IMR-90 (cell line): Measurements from ENCODE around the gene SUSD1. TPM values are rescaled to one million over a fixed set of nuclear protein-coding genes. Genes with fewer than 3 reads are reported as not detected.

ENCODE experiments used
- ATAC-seq: fragments of 200-7000 bp; cut with Tn5 transposase; 2 replicates; pipeline ENCODE4 v1.9.1; 2020; ENCODE audit warnings: low read depth, mild to moderate bottlenecking, moderate library complexity
- BruUV-seq: library from RNA; stranded (reverse); fragments of 400-500 nt; replicated peaks from 2 replicates; lab custom pipeline; 2021; lab: Mats Ljungman, UMichigan
- CTCF ChIA-PET: fragments of 300-600 bp; formaldehyde crosslinking; extraction: SDS; loops from one replicate; lab custom pipeline; 2021; ENCODE audit warnings: antibody characterized with exemption; lab: Yijun Ruan, JAX
- POLR2A ChIA-PET: fragments of 300-600 bp; sonication (Branson Sonifier 250); formaldehyde crosslinking; loops from one replicate; lab custom pipeline; 2022; ENCODE audit warnings: antibody characterized with exemption; ENCODE audit not compliant: unreplicated experiment; lab: Charles Lee
- DNase-seq: peaks from one replicate; pipeline ENCODE4 v3.0.0; 2013
- H2AFZ ChIP-seq: replicated peaks from 2 replicates; pipeline ENCODE3; 2013; ENCODE audit warnings: low read length, mild to moderate bottlenecking; ENCODE audit not compliant: poor library complexity
- H2AK5ac ChIP-seq: 2 replicates; pipeline ENCODE4 v1.6.1; 2013; ENCODE audit warnings: low read depth, low read length, inconsistent platforms
- H2AK9ac ChIP-seq: replicated peaks from 2 replicates; pipeline ENCODE3; 2013; ENCODE audit warnings: mild to moderate bottlenecking, low read depth, low read length, moderate library complexity; ENCODE audit not compliant: poor library complexity
- H2BK120ac ChIP-seq: 2 replicates; pipeline ENCODE4 v1.6.1; 2013; ENCODE audit warnings: low read depth, low read length, inconsistent platforms
- H2BK15ac ChIP-seq: 3 replicates; pipeline ENCODE4 v1.6.1; 2013; ENCODE audit warnings: low read depth, low read length, inconsistent platforms
- H2BK20ac ChIP-seq: 2 replicates; pipeline ENCODE4 v1.6.1; 2013; ENCODE audit warnings: low read depth, mild to moderate bottlenecking, inconsistent platforms, low read length, moderate library complexity
- H2BK5ac ChIP-seq: 2 replicates; pipeline ENCODE4 v1.6.1; 2013; ENCODE audit warnings: mild to moderate bottlenecking, low read depth, low read length, inconsistent platforms; ENCODE audit not compliant: poor library complexity, severe bottlenecking
- H3K14ac ChIP-seq: replicated peaks from 2 replicates; pipeline ENCODE4 v1.6.1; 2013; ENCODE audit warnings: low read depth, low read length, inconsistent platforms
- H3K18ac ChIP-seq: 2 replicates; pipeline ENCODE4 v1.6.1; 2013; ENCODE audit warnings: low read depth, low read length, control low read depth
- H3K23ac ChIP-seq: 2 replicates; pipeline ENCODE4 v1.6.1; 2013; ENCODE audit warnings: low read depth, low read length, inconsistent platforms
- H3K27ac ChIP-seq: 2 replicates; pipeline ENCODE4 v1.5.1; 2013; ENCODE audit warnings: mild to moderate bottlenecking, control low read depth, low read length; ENCODE audit not compliant: insufficient read depth
- H3K27me3 ChIP-seq: 2 replicates; pipeline ENCODE4 v1.6.1; 2013; ENCODE audit warnings: low read length; ENCODE audit not compliant: control insufficient read depth, insufficient read depth
- H3K36me3 ChIP-seq: 2 replicates; pipeline ENCODE4 v1.6.1; 2013; ENCODE audit warnings: low read length, mixed read lengths; ENCODE audit not compliant: control insufficient read depth, insufficient read depth
- H3K4ac ChIP-seq: 2 replicates; pipeline ENCODE4 v1.6.1; 2013; ENCODE audit warnings: low read depth, low read length, inconsistent platforms
- H3K4me1 ChIP-seq: 2 replicates; pipeline ENCODE4 v1.6.1; 2013; ENCODE audit warnings: low read length, mixed read lengths; ENCODE audit not compliant: control insufficient read depth, insufficient read depth
- H3K4me2 ChIP-seq: 2 replicates; pipeline ENCODE4 v1.6.1; 2013; ENCODE audit warnings: low read depth, mild to moderate bottlenecking, control low read depth, low read length, moderate library complexity
- H3K4me3 ChIP-seq: 2 replicates; pipeline ENCODE4 v1.5.1; 2013; ENCODE audit warnings: low read depth, mild to moderate bottlenecking, control low read depth, low read length, moderate library complexity; ENCODE audit not compliant: insufficient read depth
- H3K56ac ChIP-seq: 2 replicates; pipeline ENCODE4 v1.6.1; 2013; ENCODE audit warnings: low read length, inconsistent platforms; ENCODE audit not compliant: insufficient read depth; ENCODE audit errors: extremely low read depth
- H3K79me1 ChIP-seq, 2 experiments: 2 replicates each; pipeline ENCODE4 v1.6.1; 2013; ENCODE audit warnings: low read length in 2 of 2, inconsistent platforms in 1 of 2, low read depth in 1 of 2
- H3K9ac ChIP-seq: 2 replicates; pipeline ENCODE4 v1.6.1; 2013; ENCODE audit warnings: low read depth, low read length, control low read depth
- H3K9me1 ChIP-seq: 2 replicates; pipeline ENCODE4 v1.6.1; 2013; ENCODE audit warnings: low read length, inconsistent platforms; ENCODE audit not compliant: insufficient read depth
- H3K9me3 ChIP-seq: 2 replicates; pipeline ENCODE4 v1.6.1; 2013; ENCODE audit warnings: low read length; ENCODE audit not compliant: control insufficient read depth, insufficient read depth
- H4K20me1 ChIP-seq: 2 replicates; pipeline ENCODE4 v1.6.1; 2013; ENCODE audit warnings: low read length, inconsistent platforms; ENCODE audit not compliant: insufficient read depth
- H4K5ac ChIP-seq: 2 replicates; pipeline ENCODE4 v1.6.1; 2013; ENCODE audit warnings: mild to moderate bottlenecking, low read depth, low read length, control low read depth
- H4K8ac ChIP-seq, 2 experiments: 2 replicates each; pipeline ENCODE4 v1.6.1; 2013; ENCODE audit warnings: low read depth in 2 of 2, low read length in 2 of 2, control low read depth in 1 of 2, inconsistent platforms in 1 of 2
- H4K91ac ChIP-seq: 2 replicates; pipeline ENCODE4 v1.6.1; 2013; ENCODE audit warnings: low read depth, low read length, inconsistent platforms; ENCODE audit not compliant: insufficient read depth
- BHLHE40 ChIP-seq: fragments of 150-350 bp; IDR thresholded peaks from 2 replicates; pipeline ENCODE4 v1.6.1; 2016; ENCODE audit warnings: mild to moderate bottlenecking, low read depth, low read length
- CHD1 ChIP-seq: IDR thresholded peaks from 2 replicates; pipeline ENCODE4 v1.6.1; 2012; ENCODE audit warnings: low read depth, low read length, improper control_type of control experiment
- FOS ChIP-seq: fragments of 150-350 bp; IDR thresholded peaks from 2 replicates; pipeline ENCODE4 v1.6.1; 2016; ENCODE audit warnings: low read depth, low read length
- MAFK ChIP-seq: IDR thresholded peaks from 2 replicates; pipeline ENCODE4 v1.6.1; 2012; ENCODE audit warnings: low read depth, low read length, improper control_type of control experiment
- MXI1 ChIP-seq: IDR thresholded peaks from 2 replicates; pipeline ENCODE4 v1.6.1; 2012; ENCODE audit warnings: low read depth, mild to moderate bottlenecking, low read length, moderate library complexity, borderline replicate concordance
- NFE2L2 ChIP-seq: fragments of 150-350 bp; IDR thresholded peaks from 2 replicates; pipeline ENCODE4 v1.6.1; 2016; ENCODE audit warnings: low read depth, mild to moderate bottlenecking, low read length
- POLR2A ChIP-seq: IDR thresholded peaks from 2 replicates; pipeline ENCODE4 v1.6.1; 2012; ENCODE audit warnings: mild to moderate bottlenecking, low read depth, low read length
- RCOR1 ChIP-seq: IDR thresholded peaks from 2 replicates; pipeline ENCODE4 v1.6.1; 2012; ENCODE audit warnings: mild to moderate bottlenecking, low read length, improper control_type of control experiment; ENCODE audit not compliant: insufficient replicate concordance
- RFX5 ChIP-seq: IDR thresholded peaks from 2 replicates; pipeline ENCODE4 v1.8.0; 2012; ENCODE audit warnings: low read depth, mild to moderate bottlenecking, low read length, moderate library complexity
- WGBS, 2 experiments: methylation state at CpG; one replicate each; pipeline versions ENCODE4 v1.1.5 to v1.1.7; 2013; ENCODE audit warnings: missing lambda C conversion rate in 2 of 2; ENCODE audit not compliant: insufficient read length in 1 of 2; ENCODE audit errors: extremely low coverage in 2 of 2; 5-methylcytosine and 5-hydroxymethylcytosine counted together
- dilution Hi-C: fragments of 300-500 bp; cut with HindIII; formaldehyde crosslinking; loops from one replicate; pipeline ENCODE4 v1.14.3; 2018; ENCODE audit warnings: low sequenced_read_pairs; ENCODE audit not compliant: unreplicated experiment
- in situ Hi-C: fragments of 300-500 bp; cut with MboI; formaldehyde crosslinking; loops from 3 replicates; pipeline ENCODE4 v1.14.3; 2019; ENCODE audit warnings: low sequenced_read_pairs, inconsistent platforms, mixed read lengths
- intact Hi-C: fragments of 100-400 bp; cut with micrococcal nuclease; formaldehyde crosslinking; loops from 2 replicates; pipeline ENCODE4 v1.10.0; 2022
- polyA plus RNA-seq, 3 experiments: library from polyadenylated mRNA; depleted of rRNA; stranded (reverse); fragments of >200 nt; gene quantifications; 2 replicates each; pipeline ENCODE4 v1.2.3, GENCODE V29; 2012; ENCODE audit warnings: low replicate concordance in 1 of 3
- total RNA-seq: library from RNA; depleted of rRNA; stranded (reverse); fragments of >200 nt; gene quantifications from 2 replicates; pipeline ENCODE4 v1.2.3, GENCODE V29; 2012
- TF ChIP-seq, protein P1 (sequence below): conservative IDR thresholded peaks from 2 replicates; pipeline ENCODE4 v1.5.1; 2012; ENCODE audit warnings: mild to moderate bottlenecking, low read depth, low read length, improper control_type of control experiment
- TF ChIP-seq, protein P2 (sequence below): fragments of 150-350 bp; IDR thresholded peaks from 2 replicates; pipeline ENCODE4 v1.6.1; 2016; ENCODE audit warnings: low read depth, mild to moderate bottlenecking, low read length, moderate library complexity, borderline replicate concordance

SUSD1 gene
- total and polyA plus RNA-seq, 2 of the 4 experiments (the other 2 are of a cell fraction), result 4.0 to 4.7 TPM

- Histone ChIP-seq H2AK5ac (peak overlapping the region; percentile 98), H4K5ac (peak overlapping the region; percentile 98), H2BK20ac (peak overlapping the region; percentile 99), H2AFZ (no peak overlapping the region), H2BK120ac (peak overlapping the region; percentile 95), H3K23ac (peak overlapping the region; percentile 83), H2AK9ac (peak overlapping the region; percentile 7), H3K9me3 (no peaks in the 10 kb centered on the region), H3K4ac (peak overlapping the region; percentile 95), H3K4me2 (no peak overlapping the region), H3K56ac (no peak overlapping the region; the same call in 1 of the 2 replicates), H3K9me1 (peaks cover 31% of the 10 kb centered on the region), H3K79me1 (peaks cover 15 to 39% of the 10 kb centered on the region in 2 experiments), H4K91ac (peak overlapping the region; percentile 89), H2BK5ac (peak overlapping the region; percentile 98), H3K4me1 (peaks cover 36% of the 10 kb centered on the region), H3K27me3 (no peaks in the 10 kb centered on the region), H3K18ac (peak overlapping the region; percentile 98), H3K9ac (no peak overlapping the region), H4K20me1 (no peaks in the 10 kb centered on the region), H3K14ac (peak overlapping the region; percentile 92), H3K36me3 (no peaks in the 10 kb centered on the region), H3K27ac (0 out of 2 replicates have a peak overlapping the region, but pooled peaks have one; percentile 2), H4K8ac (peak overlapping the region; percentile 83 to 89; a peak in 3 of 4 replicates), H2BK15ac (peak overlapping the region; percentile 82), H3K4me3 (no peak overlapping the region)
- ChIA-PET POLR2A (interaction anchor here (0.5 kb wide), 1 partner anchor 1260 kb away, joined by 4 read pairs; no protein-coding TSS in a partner anchor), CTCF (no interaction called here)
- in situ Hi-C loops, result no loop called here
- dilution Hi-C loops, result no loop called here
- ATAC-seq (no peak), DNase-seq (no peak)
- intact Hi-C loops, result loop anchor here (5.0 kb wide), 2 partner anchors 38 to 77 kb away; no protein-coding TSS in a partner anchor
- no TSS peak for BruUV-seq
- TF ChIP-seq BHLHE40 (no peak), RFX5 (no peak), MAFK (no peak), RCOR1 (no peak), NFE2L2 (no peak), CHD1 (no peak), POLR2A (no peak), MXI1 (no peak), FOS (no peak)
- TF ChIP-seq, protein P1, sequence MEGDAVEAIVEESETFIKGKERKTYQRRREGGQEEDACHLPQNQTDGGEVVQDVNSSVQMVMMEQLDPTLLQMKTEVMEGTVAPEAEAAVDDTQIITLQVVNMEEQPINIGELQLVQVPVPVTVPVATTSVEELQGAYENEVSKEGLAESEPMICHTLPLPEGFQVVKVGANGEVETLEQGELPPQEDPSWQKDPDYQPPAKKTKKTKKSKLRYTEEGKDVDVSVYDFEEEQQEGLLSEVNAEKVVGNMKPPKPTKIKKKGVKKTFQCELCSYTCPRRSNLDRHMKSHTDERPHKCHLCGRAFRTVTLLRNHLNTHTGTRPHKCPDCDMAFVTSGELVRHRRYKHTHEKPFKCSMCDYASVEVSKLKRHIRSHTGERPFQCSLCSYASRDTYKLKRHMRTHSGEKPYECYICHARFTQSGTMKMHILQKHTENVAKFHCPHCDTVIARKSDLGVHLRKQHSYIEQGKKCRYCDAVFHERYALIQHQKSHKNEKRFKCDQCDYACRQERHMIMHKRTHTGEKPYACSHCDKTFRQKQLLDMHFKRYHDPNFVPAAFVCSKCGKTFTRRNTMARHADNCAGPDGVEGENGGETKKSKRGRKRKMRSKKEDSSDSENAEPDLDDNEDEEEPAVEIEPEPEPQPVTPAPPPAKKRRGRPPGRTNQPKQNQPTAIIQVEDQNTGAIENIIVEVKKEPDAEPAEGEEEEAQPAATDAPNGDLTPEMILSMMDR, result no peak
- TF ChIP-seq, protein P2, sequence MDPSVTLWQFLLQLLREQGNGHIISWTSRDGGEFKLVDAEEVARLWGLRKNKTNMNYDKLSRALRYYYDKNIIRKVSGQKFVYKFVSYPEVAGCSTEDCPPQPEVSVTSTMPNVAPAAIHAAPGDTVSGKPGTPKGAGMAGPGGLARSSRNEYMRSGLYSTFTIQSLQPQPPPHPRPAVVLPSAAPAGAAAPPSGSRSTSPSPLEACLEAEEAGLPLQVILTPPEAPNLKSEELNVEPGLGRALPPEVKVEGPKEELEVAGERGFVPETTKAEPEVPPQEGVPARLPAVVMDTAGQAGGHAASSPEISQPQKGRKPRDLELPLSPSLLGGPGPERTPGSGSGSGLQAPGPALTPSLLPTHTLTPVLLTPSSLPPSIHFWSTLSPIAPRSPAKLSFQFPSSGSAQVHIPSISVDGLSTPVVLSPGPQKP, result no peak
- WGBS, 2 experiments, result 100% methylated on average over 1 of the region's 2 CpGs; no CpG with 5 or more reads in 1 of the 2 experiments
Measured at GRCh38 chr9:112034216-112034611, 140.9 kb downstream of the SUSD1 start.
